RPMI7951 (cell line): ENCODE results near the gene ALG3. TPM values are rescaled to one million over a fixed set of nuclear protein-coding genes. Genes with fewer than 3 reads are reported as not detected.

ENCODE experiments used
- DNase-seq: peaks from one replicate; pipeline ENCODE4 v3.0.0-alpha.2; 2012; ENCODE audit warnings: low read depth
- total RNA-seq: library from RNA; depleted of rRNA; stranded (reverse); fragments of >200 nt; shearing (Covaris generic); gene quantifications from 2 replicates; pipeline ENCODE4 v1.2.3, GENCODE V29; 2014

Gene ALG3
- total RNA-seq, 1 experiment from 2014 or later, result 67.0 TPM

GRCh38 chr3:184259878-184260723 lies 11.3 kb upstream of the ALG3 start:
- DNase-seq, result peak; percentile 25

- no peak for DNase-seq
Observed at GRCh38 chr3:184259396-184259877, 10.7 kb upstream of the ALG3 start.

DNA sequence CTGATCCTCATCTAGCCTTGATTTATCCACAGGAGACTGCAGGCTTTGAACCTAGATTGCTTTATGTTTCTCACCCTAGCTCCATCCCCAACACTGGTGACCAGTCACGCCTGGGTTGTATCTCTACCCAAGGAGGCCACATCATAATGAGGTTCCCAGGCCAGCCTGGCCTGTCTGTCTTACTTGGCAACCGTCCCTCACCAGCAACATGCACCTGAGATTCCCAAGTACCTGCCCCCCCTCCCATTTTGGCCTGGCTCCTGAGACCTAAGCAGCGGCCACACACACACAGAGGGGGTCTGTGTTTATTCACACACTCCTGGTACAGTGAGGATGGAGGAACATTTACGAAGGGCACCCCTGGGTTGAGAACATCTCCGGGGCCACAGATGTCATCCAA lies 10.2 kb upstream of the ALG3 start:
- no peak for DNase-seq

DNA sequence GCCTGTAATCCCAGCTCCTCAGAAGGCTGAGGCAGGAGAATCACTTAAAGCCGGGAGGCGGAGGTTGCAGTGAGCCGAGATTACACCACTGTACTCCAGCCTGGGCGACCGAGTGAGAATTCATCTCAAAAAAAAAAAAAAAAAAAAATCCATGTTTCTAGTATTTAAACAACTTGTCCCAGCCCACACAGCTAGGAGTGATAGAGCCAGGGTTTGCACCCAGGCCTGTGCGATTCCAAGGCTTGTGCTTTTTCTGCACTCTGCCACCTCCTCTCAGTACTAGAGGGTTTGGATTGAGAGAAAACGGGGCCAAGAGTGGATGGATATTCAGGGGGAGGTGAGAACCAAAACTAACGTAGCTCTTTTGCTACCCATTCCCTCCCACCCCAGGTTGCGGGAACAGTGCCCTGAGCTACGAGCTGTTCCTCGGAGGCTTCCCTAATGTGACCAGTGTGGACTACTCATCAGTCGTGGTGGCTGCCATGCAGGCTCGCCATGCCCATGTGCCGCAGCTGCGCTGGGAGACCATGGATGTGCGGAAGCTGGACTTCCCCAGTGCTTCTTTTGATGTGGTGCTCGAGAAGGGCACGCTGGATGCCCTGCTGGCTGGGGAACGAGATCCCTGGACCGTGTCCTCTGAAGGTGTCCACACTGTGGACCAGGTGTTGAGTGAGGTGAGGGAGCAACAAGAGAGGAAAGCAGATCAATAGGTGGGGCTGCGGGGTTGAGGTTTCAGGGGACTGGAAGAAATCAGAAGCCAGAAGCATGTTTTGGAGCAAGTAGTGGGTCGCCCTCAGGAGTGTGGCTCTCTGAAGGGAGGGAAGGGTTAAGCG lies 8.5 kb upstream of the ALG3 start:
- no peak for DNase-seq

DNA sequence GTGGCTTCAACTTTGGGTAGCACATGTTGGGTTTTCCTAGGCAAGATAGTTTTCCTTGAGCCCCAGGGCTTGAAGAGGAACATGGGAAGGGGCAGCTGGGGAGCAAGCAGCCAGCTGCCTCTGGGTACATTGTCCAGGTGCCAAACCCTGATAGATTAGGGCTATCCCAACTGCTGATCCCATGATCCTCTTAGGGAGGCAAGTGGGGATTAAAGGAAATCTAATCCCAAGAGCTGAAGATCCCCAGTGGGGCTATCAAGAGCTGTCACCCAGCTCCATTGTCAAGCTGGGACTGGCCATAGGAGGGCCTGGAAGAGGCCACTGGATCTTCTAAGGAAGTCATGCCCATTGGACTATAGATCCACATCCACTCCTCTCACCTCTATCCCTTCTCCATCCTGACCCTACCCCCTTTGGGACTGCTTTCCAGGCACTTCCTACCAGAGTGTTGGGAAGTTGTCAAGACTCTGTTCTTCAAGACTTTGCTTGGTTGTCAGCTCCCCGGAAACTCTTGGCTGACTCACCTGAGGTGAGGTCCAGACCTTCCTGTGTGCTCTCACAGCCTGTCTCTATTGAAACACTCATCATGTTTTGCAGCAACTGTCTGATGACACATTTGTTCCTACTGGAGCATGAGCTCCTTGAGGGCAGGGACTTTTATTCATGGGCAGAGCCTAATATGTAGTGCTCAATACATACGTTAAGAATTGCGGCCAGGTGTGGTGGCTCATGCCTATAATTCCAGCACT lies 6.7 kb upstream of the ALG3 start:
- no peak for DNase-seq

GRCh38 chr3:184250167-184250828 lies 1.5 kb upstream of the ALG3 start:
- DNase-seq, result peak; percentile 86

GRCh38 chr3:184249412-184250166 lies 827 bp upstream of the ALG3 start, which contains the start of gene EEF1AKMT4:
EEF1AKMT4 (plus strand) TSS chr3:184249672; CDS start chr3:184249695, 23 bp downstream.
- DNase-seq, result peak; percentile 97

DNA sequence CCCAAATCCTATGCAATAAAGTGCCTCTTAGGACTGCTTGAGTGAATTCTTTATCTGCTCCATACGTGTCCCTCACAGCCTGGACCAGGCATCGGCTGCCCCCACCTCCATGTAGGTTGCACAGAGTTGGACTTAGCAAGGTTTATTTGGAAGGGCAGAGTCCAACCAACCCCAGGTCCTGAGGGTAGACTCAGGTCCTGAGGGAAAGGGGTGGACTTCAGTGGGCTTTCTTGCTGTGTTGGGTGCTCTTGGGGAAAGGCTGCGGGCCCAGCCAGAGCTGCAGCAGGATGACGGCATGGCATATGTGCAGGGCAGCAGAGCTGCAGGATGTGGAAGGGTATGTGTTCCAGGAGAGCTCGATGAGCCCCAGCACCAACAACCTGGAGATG lies 6.5 kb downstream of the ALG3 start:
- no peak for DNase-seq

- no peak for DNase-seq
Observed at GRCh38 chr3:184241447-184242296, 7.1 kb downstream of the ALG3 start.

DNA sequence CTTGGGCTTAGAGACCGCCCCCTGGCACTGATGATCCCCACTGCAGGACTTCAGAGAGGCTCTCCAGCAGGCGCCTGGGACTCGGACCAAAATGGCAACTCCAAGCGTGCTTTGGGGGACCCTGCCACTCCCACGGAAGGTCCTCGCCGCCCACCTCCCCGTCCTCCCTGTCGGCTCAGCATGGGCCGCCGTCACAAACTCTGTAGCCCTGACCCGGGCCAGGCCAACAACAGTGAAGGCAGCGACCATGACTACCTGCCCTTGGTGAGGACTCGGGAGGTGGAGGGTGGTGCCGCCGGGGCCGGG lies 7.7 kb downstream of the ALG3 start:
- no peak for DNase-seq

GRCh38 chr3:184240384-184241140 lies 8.2 kb downstream of the ALG3 start:
- peak; percentile 27 for DNase-seq

GRCh38 chr3:184239708-184240107 lies 9.1 kb downstream of the ALG3 start:
- DNase-seq, result no peak

- DNase-seq, result no peak
Observed at GRCh38 chr3:184239221-184239620, 9.5 kb downstream of the ALG3 start.

GRCh38 chr3:184238246-184238818 lies 10.4 kb downstream of the ALG3 start:
- no peak for DNase-seq

GRCh38 chr3:184237807-184238206 lies 11.0 kb downstream of the ALG3 start:
- DNase-seq, result no peak

GRCh38 chr3:184237211-184237610 lies 11.6 kb downstream of the ALG3 start:
- DNase-seq, result no peak

DNA sequence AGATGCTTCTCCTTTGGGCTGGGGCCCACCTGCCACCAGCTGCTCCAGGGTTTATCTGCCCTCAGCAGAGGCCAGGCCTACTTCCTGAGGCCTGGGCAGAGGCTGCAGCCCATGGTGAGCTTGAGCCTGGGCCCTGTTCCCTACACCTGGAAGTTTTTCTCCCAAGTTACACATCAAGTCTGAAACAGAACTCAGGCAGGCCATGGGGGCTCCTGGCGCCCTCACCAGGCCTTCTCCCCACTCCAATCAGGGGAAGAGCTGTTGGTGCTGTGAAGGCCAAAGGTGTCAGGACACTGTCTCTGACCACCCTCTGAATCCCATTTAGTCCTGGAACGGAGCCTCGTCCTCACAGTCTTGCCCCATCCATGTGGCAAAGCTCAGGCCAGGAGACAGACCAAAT lies 12.1 kb downstream of the ALG3 start:
- no peak for DNase-seq

- no peak for DNase-seq
Observed at GRCh38 chr3:184236033-184236410, 12.7 kb downstream of the ALG3 start.
